Activated T-helper 2 cell treated with anti-CD3 and anti-CD28 coated beads, Interferon-gamma antibody, Interleukin-2, Interleukin-4, amounts not matched to agents 10 μg/mL and 5 μg/mL and 100 μg/mL, durations not matched to agents 14 hours and 24 hours and 36 hours (primary cell): ENCODE results near the gene DBI. TPM values are rescaled to one million over a fixed set of nuclear protein-coding genes. Genes with fewer than 3 reads are reported as not detected.

Experiments used
- DNase-seq: peaks from one replicate; pipeline ENCODE4 v3.0.0; 2021; ENCODE audit warnings: low spot score
- H3K27ac Mint-ChIP-seq: one replicate; pipeline ENCODE4 v1.8.0; 2021; ENCODE audit warnings: mixed read lengths
- H3K27me3 Mint-ChIP-seq: one replicate; pipeline ENCODE4 v1.8.0; 2021; ENCODE audit warnings: low read depth, mixed read lengths
- H3K36me3 Mint-ChIP-seq: one replicate; pipeline ENCODE4 v1.8.0; 2021; ENCODE audit warnings: low read depth, mixed read lengths
- H3K4me1 Mint-ChIP-seq: one replicate; pipeline ENCODE4 v1.8.0; 2021; ENCODE audit warnings: low read depth, mixed read lengths
- H3K4me3 Mint-ChIP-seq: one replicate; pipeline ENCODE4 v1.8.0; 2021; ENCODE audit warnings: low read depth, mild to moderate bottlenecking, moderate library complexity, mixed read lengths
- H3K9me3 Mint-ChIP-seq: one replicate; pipeline ENCODE4 v1.8.0; 2021; ENCODE audit warnings: mixed read lengths
- intact Hi-C: fragments of 100-400 bp; cut with micrococcal nuclease; formaldehyde crosslinking; loops from one replicate; pipeline ENCODE4 v1.15.1; 2023
- total RNA-seq: library from RNA; stranded (reverse); gene quantifications from 2 replicates; pipeline ENCODE4 v1.2.3, GENCODE V29; 2022

The DBI gene
- total RNA-seq, 1 donor from 2014 or later, result 168 TPM

DNA sequence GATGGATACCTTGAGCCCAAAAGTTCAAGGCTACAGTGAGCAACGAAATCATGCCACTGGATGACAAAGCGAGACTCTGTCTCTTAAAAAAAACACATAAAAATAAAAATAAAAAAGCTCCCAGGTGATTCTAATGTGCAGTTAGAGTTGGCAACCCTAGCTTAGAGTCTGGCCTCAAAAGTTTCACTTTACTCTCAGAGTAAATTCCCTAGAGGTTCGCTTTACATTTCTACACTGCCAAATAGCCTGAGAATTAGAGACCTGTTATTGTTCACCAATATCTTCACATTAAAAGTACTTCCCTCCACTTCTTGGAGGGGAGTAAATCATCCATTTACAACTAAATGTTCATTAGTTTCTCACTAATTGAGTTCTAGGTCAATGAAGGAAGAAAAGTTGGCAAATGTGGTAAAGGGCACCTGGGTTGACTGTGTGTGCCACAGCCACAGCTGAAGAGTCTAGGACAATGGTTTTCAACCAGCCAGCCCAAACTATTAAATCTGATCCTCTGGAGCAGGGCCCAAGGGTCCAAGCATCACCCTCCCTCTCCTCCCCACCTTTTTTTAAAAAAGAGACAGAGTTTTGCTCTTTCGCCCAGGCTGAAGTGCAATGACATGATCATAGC is 49.6 kb downstream of the DBI start:
- H3K36me3 Mint-ChIP-seq, result no peaks in the 10 kb centered on the region
- peaks cover 1% of the 10 kb centered on the region for H3K4me1 Mint-ChIP-seq
- intact Hi-C loops, result no loop called here
- H3K27ac Mint-ChIP-seq, result no peak overlapping the region
- DNase-seq, result no peak
- H3K4me3 Mint-ChIP-seq, result no peak overlapping the region
- no peaks in the 10 kb centered on the region for H3K9me3 Mint-ChIP-seq
- H3K27me3 Mint-ChIP-seq, result peaks cover 13% of the 10 kb centered on the region

DNA sequence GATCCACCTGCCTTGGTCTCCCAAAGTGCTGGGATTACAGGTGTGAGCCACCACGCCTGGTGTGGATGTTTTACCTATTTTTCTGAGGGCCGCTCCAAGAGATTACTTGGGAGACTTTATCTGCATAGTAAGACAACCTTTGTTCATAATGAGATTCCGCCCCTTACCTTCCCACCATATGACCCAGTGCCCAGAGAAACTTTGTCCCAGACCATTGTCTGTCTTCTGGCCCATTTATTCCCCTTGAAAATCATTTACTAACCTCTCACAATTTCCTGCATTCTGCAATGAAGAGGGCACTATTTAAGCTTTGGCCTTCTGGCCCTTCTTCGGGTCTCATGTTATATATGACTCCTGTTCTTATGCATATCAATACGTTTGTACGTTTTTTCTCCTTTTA is 51.1 kb downstream of the DBI start:
- peaks cover 1% of the 10 kb centered on the region for H3K4me1 Mint-ChIP-seq
- intact Hi-C loops, result no loop called here
- H3K9me3 Mint-ChIP-seq, result no peaks in the 10 kb centered on the region
- H3K27me3 Mint-ChIP-seq, result peaks cover 20% of the 10 kb centered on the region
- no peak for DNase-seq
- H3K4me3 Mint-ChIP-seq, result no peak overlapping the region
- no peak overlapping the region for H3K27ac Mint-ChIP-seq
- H3K36me3 Mint-ChIP-seq, result no peaks in the 10 kb centered on the region

DNA sequence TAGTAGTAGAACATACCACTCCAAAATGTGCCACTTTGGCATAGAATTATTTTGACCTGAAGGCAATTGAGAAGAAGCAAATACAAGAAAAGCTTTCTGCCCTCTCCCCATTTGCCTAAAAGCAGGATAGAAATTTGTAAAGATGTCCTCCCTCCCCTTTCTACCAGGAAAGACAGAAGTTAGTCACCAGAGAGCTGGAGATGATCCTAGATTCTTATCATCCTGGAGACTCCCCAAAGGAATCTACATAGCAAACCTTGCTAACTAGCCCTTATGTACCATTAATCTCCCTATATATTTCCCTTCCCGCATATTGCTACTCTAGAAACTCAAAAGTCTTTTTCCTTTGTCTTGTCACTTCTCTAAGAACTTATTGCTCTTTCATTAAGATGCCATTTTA is 52.3 kb downstream of the DBI start:
- H3K27me3 Mint-ChIP-seq, result peaks cover 25% of the 10 kb centered on the region
- no peak overlapping the region for H3K4me3 Mint-ChIP-seq
- no peak overlapping the region for H3K27ac Mint-ChIP-seq
- DNase-seq, result no peak
- intact Hi-C loops, result no loop called here
- no peaks in the 10 kb centered on the region for H3K36me3 Mint-ChIP-seq
- H3K9me3 Mint-ChIP-seq, result no peaks in the 10 kb centered on the region
- H3K4me1 Mint-ChIP-seq, result peaks cover 1% of the 10 kb centered on the region

DNA sequence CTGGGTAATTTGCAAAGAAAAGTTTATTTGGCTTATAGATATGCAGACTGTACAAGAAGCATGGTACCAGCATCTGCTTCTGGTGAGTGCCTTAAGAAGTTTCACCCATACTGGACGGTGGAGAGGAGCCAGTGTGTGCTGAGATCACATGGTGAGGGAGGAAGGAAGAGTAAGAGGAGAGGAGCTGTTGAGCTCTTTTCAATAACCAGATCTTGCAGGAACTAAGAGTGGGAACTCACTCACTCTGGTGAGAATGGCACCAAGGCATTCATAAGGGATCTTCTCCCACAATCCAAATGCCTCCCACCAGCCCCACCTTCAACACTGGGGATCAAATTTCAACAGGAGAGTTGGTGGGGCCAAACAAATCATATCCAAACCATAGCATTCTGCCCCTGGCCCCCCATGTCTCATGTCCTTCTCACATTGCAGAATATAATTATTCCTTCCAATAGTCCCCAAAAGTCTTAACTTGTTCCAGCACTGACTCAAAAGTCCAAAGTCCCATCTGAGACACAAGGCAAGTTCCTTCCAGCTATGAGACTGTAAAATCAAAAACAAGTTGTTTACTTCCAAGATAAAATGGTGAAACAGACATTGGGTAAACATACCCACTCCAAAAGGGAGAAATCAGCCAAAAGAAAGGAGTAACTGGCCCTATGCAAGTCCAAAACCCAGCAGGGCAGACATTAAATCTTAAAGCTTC is 53.2 kb downstream of the DBI start:
- Mint-ChIP-seq H3K4me1 (peaks cover 1% of the 10 kb centered on the region), H3K27ac (no peak overlapping the region), H3K36me3 (no peaks in the 10 kb centered on the region), H3K4me3 (no peak overlapping the region), H3K27me3 (peaks cover 26% of the 10 kb centered on the region), H3K9me3 (no peaks in the 10 kb centered on the region)
- DNase-seq, result no peak
- intact Hi-C loops, result no loop called here

DNA sequence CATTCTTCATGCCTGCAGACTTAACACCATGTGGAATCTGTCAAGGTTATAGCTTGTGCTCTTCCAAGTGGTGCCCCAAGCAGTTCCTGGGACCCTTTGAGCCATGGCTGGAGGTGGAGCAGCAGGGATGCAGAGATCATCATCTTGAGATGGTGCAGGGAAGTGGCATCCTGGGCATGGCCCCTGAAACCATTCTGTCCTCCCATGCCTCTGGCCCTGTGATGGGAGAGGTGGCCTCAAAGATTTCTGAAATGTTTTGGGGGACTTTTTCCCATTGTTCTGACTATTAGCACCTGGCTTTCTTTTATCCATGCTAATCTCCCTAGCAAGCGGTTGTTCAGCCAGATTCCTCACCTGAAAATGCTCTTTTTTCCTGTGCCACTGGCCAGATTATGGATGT is 54.5 kb downstream of the DBI start:
- intact Hi-C loops, result no loop called here
- H3K4me1 Mint-ChIP-seq, result no peaks in the 10 kb centered on the region
- peaks cover 28% of the 10 kb centered on the region for H3K27me3 Mint-ChIP-seq
- no peaks in the 10 kb centered on the region for H3K9me3 Mint-ChIP-seq
- H3K36me3 Mint-ChIP-seq, result no peaks in the 10 kb centered on the region
- no peak for DNase-seq
- H3K27ac Mint-ChIP-seq, result no peak overlapping the region
- H3K4me3 Mint-ChIP-seq, result no peak overlapping the region

DNA sequence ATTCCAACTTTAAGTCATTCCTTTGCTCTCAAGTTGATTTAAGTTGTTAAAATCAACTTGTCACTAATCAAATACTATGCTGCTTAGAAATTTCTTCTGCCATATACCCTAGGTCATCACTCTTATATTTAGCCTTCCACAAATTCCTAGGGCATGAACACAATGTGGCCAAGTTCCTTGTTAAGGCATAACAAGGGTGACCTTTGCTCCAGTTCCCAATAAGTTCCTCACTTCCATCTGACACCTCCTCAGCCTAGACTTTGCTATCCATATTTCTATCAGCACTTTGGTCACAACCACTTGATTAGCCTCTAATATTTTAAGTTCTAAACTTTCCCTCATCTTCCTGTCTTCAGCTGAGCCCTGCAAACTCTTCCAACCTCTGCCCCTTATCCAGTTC is 55.0 kb downstream of the DBI start:
- intact Hi-C loops, result no loop called here
- H3K4me3 Mint-ChIP-seq, result no peak overlapping the region
- DNase-seq, result no peak
- no peak overlapping the region for H3K27ac Mint-ChIP-seq
- H3K9me3 Mint-ChIP-seq, result no peaks in the 10 kb centered on the region
- H3K4me1 Mint-ChIP-seq, result no peaks in the 10 kb centered on the region
- H3K27me3 Mint-ChIP-seq, result peaks cover 32% of the 10 kb centered on the region
- no peaks in the 10 kb centered on the region for H3K36me3 Mint-ChIP-seq

Other genes with a start within 250 kb of the DBI start
- not detected in 2 replicates for gene C1QL2, start 208.2 kb upstream of the DBI start, total RNA-seq
- 0.55 and 0.78 TPM in 2 replicates for gene STEAP3, start 143.1 kb upstream of the DBI start, total RNA-seq
- 11.0 and 13.3 TPM in 2 replicates for gene C2orf76, start 143 bp upstream of the DBI start, total RNA-seq
- 0.14 TPM in 1 of 2 replicates, not detected in the other for gene TMEM37, start 64.9 kb downstream of the DBI start, total RNA-seq
- gene SCTR, start 157.5 kb downstream of the DBI start, total RNA-seq, result not detected in 2 replicates
- not detected in 2 replicates for gene CFAP221, start 177.5 kb downstream of the DBI start, total RNA-seq